Stimulated activated naive CD8-positive, alpha-beta T cell treated with anti-CD3 and anti-CD28 coated beads, Interleukin-15, Interleukin-2, amounts not matched to agents 100 ng/mL and 50 ng/mL, for 24 hours (primary cell): Measurements from ENCODE around the gene NADSYN1.

ENCODE experiments used
- H3K27ac Mint-ChIP-seq: one replicate; pipeline ENCODE4 v1.8.0; 2021; ENCODE audit warnings: mild to moderate bottlenecking, mixed read lengths
- H3K27me3 Mint-ChIP-seq: one replicate; pipeline ENCODE4 v1.8.0; 2021; ENCODE audit warnings: mixed read lengths
- H3K36me3 Mint-ChIP-seq: one replicate; pipeline ENCODE4 v1.8.0; 2021; ENCODE audit warnings: low read depth, mixed read lengths
- H3K4me1 Mint-ChIP-seq: one replicate; pipeline ENCODE4 v1.8.0; 2021; ENCODE audit warnings: low read depth, mixed read lengths
- H3K4me3 Mint-ChIP-seq: one replicate; pipeline ENCODE4 v1.8.0; 2021; ENCODE audit warnings: mild to moderate bottlenecking, mixed read lengths
- H3K9me3 Mint-ChIP-seq: one replicate; pipeline ENCODE4 v1.8.0; 2021; ENCODE audit warnings: mixed read lengths

The NADSYN1 gene

GRCh38 chr11:71426413-71426812 lies 26.6 kb upstream of the NADSYN1 start:
- Mint-ChIP-seq H3K9me3 (peaks cover 6% of the 10 kb centered on the region), H3K36me3 (no peaks in the 10 kb centered on the region), H3K4me3 (peak overlapping the region; percentile 12), H3K27me3 (no peaks in the 10 kb centered on the region), H3K4me1 (peaks cover 26% of the 10 kb centered on the region), H3K27ac (peak overlapping the region; percentile 78)

- H3K9me3 Mint-ChIP-seq, result peaks cover 6% of the 10 kb centered on the region
Observed at GRCh38 chr11:71428861-71429435, 24.1 kb upstream of the NADSYN1 start.

GRCh38 chr11:71429701-71430100 lies 23.3 kb upstream of the NADSYN1 start:
- no peaks in the 10 kb centered on the region for H3K27me3 Mint-ChIP-seq
- H3K27ac Mint-ChIP-seq, result no peak overlapping the region
- H3K9me3 Mint-ChIP-seq, result peaks cover 6% of the 10 kb centered on the region
- no peaks in the 10 kb centered on the region for H3K36me3 Mint-ChIP-seq
- H3K4me3 Mint-ChIP-seq, result no peak overlapping the region
- peaks cover 23% of the 10 kb centered on the region for H3K4me1 Mint-ChIP-seq

More at GRCh38 chr11:71428861-71429435, 24.1 kb upstream of the NADSYN1 start:
- no peak overlapping the region for H3K27ac Mint-ChIP-seq
- H3K4me3 Mint-ChIP-seq, result no peak overlapping the region
- H3K36me3 Mint-ChIP-seq, result no peaks in the 10 kb centered on the region
- H3K27me3 Mint-ChIP-seq, result no peaks in the 10 kb centered on the region
- peaks cover 23% of the 10 kb centered on the region for H3K4me1 Mint-ChIP-seq

GRCh38 chr11:71430166-71430565 lies 22.8 kb upstream of the NADSYN1 start:
- Mint-ChIP-seq H3K4me3 (no peak overlapping the region), H3K27ac (no peak overlapping the region), H3K36me3 (peaks cover 4% of the 10 kb centered on the region), H3K27me3 (no peaks in the 10 kb centered on the region), H3K9me3 (peaks cover 6% of the 10 kb centered on the region), H3K4me1 (peaks cover 23% of the 10 kb centered on the region)

- no peak overlapping the region for H3K4me3 Mint-ChIP-seq
- peaks cover 14% of the 10 kb centered on the region for H3K4me1 Mint-ChIP-seq
- no peak overlapping the region for H3K27ac Mint-ChIP-seq
- H3K9me3 Mint-ChIP-seq, result peaks cover 6% of the 10 kb centered on the region
- H3K36me3 Mint-ChIP-seq, result peaks cover 8% of the 10 kb centered on the region
- no peaks in the 10 kb centered on the region for H3K27me3 Mint-ChIP-seq
Observed at GRCh38 chr11:71431271-71431670, 21.7 kb upstream of the NADSYN1 start.

- H3K4me3 Mint-ChIP-seq, result no peak overlapping the region
- peaks cover 5% of the 10 kb centered on the region for H3K4me1 Mint-ChIP-seq
- H3K27me3 Mint-ChIP-seq, result no peaks in the 10 kb centered on the region
- H3K9me3 Mint-ChIP-seq, result peaks cover 6% of the 10 kb centered on the region
- H3K27ac Mint-ChIP-seq, result peak overlapping the region; percentile 22
- H3K36me3 Mint-ChIP-seq, result peaks cover 13% of the 10 kb centered on the region
Observed at GRCh38 chr11:71432761-71433647, 20.0 kb upstream of the NADSYN1 start.

- Mint-ChIP-seq H3K27me3 (no peaks in the 10 kb centered on the region), H3K4me3 (no peak overlapping the region), H3K27ac (no peak overlapping the region), H3K4me1 (peaks cover 5% of the 10 kb centered on the region), H3K9me3 (no peaks in the 10 kb centered on the region), H3K36me3 (peaks cover 19% of the 10 kb centered on the region)
Observed at GRCh38 chr11:71433648-71434450, 19.2 kb upstream of the NADSYN1 start.

GRCh38 chr11:71434576-71435130 lies 18.4 kb upstream of the NADSYN1 start:
- no peaks in the 10 kb centered on the region for H3K9me3 Mint-ChIP-seq
- no peak overlapping the region for H3K27ac Mint-ChIP-seq
- H3K4me1 Mint-ChIP-seq, result no peaks in the 10 kb centered on the region
- no peak overlapping the region for H3K4me3 Mint-ChIP-seq
- H3K36me3 Mint-ChIP-seq, result peaks cover 22% of the 10 kb centered on the region
- H3K27me3 Mint-ChIP-seq, result no peaks in the 10 kb centered on the region

GRCh38 chr11:71435278-71435951 lies 17.6 kb upstream of the NADSYN1 start:
- H3K4me1 Mint-ChIP-seq, result no peaks in the 10 kb centered on the region
- H3K4me3 Mint-ChIP-seq, result no peak overlapping the region
- no peaks in the 10 kb centered on the region for H3K9me3 Mint-ChIP-seq
- H3K36me3 Mint-ChIP-seq, result peaks cover 29% of the 10 kb centered on the region
- no peaks in the 10 kb centered on the region for H3K27me3 Mint-ChIP-seq
- H3K27ac Mint-ChIP-seq, result no peak overlapping the region

- no peaks in the 10 kb centered on the region for H3K9me3 Mint-ChIP-seq
- H3K4me1 Mint-ChIP-seq, result no peaks in the 10 kb centered on the region
- no peaks in the 10 kb centered on the region for H3K27me3 Mint-ChIP-seq
- no peak overlapping the region for H3K27ac Mint-ChIP-seq
- H3K4me3 Mint-ChIP-seq, result no peak overlapping the region
- peaks cover 35% of the 10 kb centered on the region for H3K36me3 Mint-ChIP-seq
Observed at GRCh38 chr11:71436861-71437260, 16.1 kb upstream of the NADSYN1 start.

- no peaks in the 10 kb centered on the region for H3K9me3 Mint-ChIP-seq
- no peak overlapping the region for H3K27ac Mint-ChIP-seq
- peaks cover 39% of the 10 kb centered on the region for H3K36me3 Mint-ChIP-seq
- H3K4me1 Mint-ChIP-seq, result no peaks in the 10 kb centered on the region
- H3K4me3 Mint-ChIP-seq, result no peak overlapping the region
- no peaks in the 10 kb centered on the region for H3K27me3 Mint-ChIP-seq
Observed at GRCh38 chr11:71437399-71437798, 15.6 kb upstream of the NADSYN1 start.

- peaks cover 43% of the 10 kb centered on the region for H3K36me3 Mint-ChIP-seq
- no peak overlapping the region for H3K4me3 Mint-ChIP-seq
Observed at GRCh38 chr11:71437879-71438278, 15.1 kb upstream of the NADSYN1 start.

GRCh38 chr11:71438650-71439049 lies 14.4 kb upstream of the NADSYN1 start:
- Mint-ChIP-seq H3K27me3 (no peaks in the 10 kb centered on the region), H3K27ac (no peak overlapping the region), H3K36me3 (peaks cover 48% of the 10 kb centered on the region), H3K4me1 (no peaks in the 10 kb centered on the region), H3K9me3 (no peaks in the 10 kb centered on the region), H3K4me3 (no peak overlapping the region)

More at GRCh38 chr11:71437879-71438278, 15.1 kb upstream of the NADSYN1 start:
- Mint-ChIP-seq H3K9me3 (no peaks in the 10 kb centered on the region), H3K27me3 (no peaks in the 10 kb centered on the region), H3K27ac (no peak overlapping the region), H3K4me1 (no peaks in the 10 kb centered on the region)

GRCh38 chr11:71440021-71440755 lies 12.8 kb upstream of the NADSYN1 start:
- Mint-ChIP-seq H3K27me3 (no peaks in the 10 kb centered on the region), H3K36me3 (peaks cover 55% of the 10 kb centered on the region), H3K4me1 (no peaks in the 10 kb centered on the region), H3K4me3 (no peak overlapping the region), H3K9me3 (no peaks in the 10 kb centered on the region), H3K27ac (no peak overlapping the region)
